ENCODE results near the gene MEGF8. TPM values are rescaled to one million over a fixed set of nuclear protein-coding genes. Genes with fewer than 3 reads are reported as not detected.
A peak's percentile ranks its signal among the peaks of the same experiment; 100 is the strongest.

The MEGF8 gene, protein sequence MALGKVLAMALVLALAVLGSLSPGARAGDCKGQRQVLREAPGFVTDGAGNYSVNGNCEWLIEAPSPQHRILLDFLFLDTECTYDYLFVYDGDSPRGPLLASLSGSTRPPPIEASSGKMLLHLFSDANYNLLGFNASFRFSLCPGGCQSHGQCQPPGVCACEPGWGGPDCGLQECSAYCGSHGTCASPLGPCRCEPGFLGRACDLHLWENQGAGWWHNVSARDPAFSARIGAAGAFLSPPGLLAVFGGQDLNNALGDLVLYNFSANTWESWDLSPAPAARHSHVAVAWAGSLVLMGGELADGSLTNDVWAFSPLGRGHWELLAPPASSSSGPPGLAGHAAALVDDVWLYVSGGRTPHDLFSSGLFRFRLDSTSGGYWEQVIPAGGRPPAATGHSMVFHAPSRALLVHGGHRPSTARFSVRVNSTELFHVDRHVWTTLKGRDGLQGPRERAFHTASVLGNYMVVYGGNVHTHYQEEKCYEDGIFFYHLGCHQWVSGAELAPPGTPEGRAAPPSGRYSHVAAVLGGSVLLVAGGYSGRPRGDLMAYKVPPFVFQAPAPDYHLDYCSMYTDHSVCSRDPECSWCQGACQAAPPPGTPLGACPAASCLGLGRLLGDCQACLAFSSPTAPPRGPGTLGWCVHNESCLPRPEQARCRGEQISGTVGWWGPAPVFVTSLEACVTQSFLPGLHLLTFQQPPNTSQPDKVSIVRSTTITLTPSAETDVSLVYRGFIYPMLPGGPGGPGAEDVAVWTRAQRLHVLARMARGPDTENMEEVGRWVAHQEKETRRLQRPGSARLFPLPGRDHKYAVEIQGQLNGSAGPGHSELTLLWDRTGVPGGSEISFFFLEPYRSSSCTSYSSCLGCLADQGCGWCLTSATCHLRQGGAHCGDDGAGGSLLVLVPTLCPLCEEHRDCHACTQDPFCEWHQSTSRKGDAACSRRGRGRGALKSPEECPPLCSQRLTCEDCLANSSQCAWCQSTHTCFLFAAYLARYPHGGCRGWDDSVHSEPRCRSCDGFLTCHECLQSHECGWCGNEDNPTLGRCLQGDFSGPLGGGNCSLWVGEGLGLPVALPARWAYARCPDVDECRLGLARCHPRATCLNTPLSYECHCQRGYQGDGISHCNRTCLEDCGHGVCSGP (N-terminal part only)
- total RNA-seq (2016; rRNA removed; fragmentation: Illumina TruSeq; extraction: Trizol) = 3.9 and 8.8 TPM in 2 replicates
- total RNA-seq (2016; cell fraction: cytosol; rRNA removed; fragmentation: Illumina TruSeq; extraction: Trizol; ENCODE audit: low read depth) = 0.79 and 1.2 TPM in 2 replicates
- total RNA-seq (2016; cell fraction: insoluble cytoplasmic fraction; rRNA removed; fragmentation: Illumina TruSeq; extraction: Trizol) = 3.1 and 9.6 TPM in 2 replicates
- 1.9 and 2.7 TPM in 2 replicates for total RNA-seq (2016; cell fraction: membrane; rRNA removed; fragmentation: Illumina TruSeq; extraction: Trizol)
- total RNA-seq (2016; cell fraction: nucleus; rRNA removed; fragmentation: Illumina TruSeq; extraction: Trizol) = 9.4 and 10.4 TPM in 2 replicates
- 4.0 and 6.2 TPM in 2 replicates for polyA plus RNA-seq (2011; rRNA removed)
- polyA plus RNA-seq (2011; cell fraction: cytosol; rRNA removed) = 4.4 and 7.8 TPM in 2 replicates
- polyA plus RNA-seq (2011; cell fraction: nucleus; rRNA removed) = 16.2 and 21.3 TPM in 2 replicates
- polyA plus RNA-seq (2012) = 10.2 and 12.4 TPM in 2 replicates
- 0.61 and 0.62 TPM in 2 replicates for polyA plus RNA-seq (2016; cell fraction: cytosol; fragmentation: Illumina TruSeq; extraction: Trizol; ENCODE audit: low read depth)
- 4.1 and 4.7 TPM in 2 replicates for polyA plus RNA-seq (2016; cell fraction: insoluble cytoplasmic fraction; fragmentation: Illumina TruSeq; extraction: Trizol; ENCODE audit: low read depth)
- polyA plus RNA-seq (2016; cell fraction: membrane; fragmentation: Illumina TruSeq; extraction: Trizol; ENCODE audit: low read depth) = 1.0 and 1.2 TPM in 2 replicates
- polyA plus RNA-seq (2016; cell fraction: nucleus; fragmentation: Illumina TruSeq; extraction: Trizol; ENCODE audit: insufficient read depth, low read depth) = 15.0 and 18.4 TPM in 2 replicates
- 0.96 and 23.0 TPM in 2 replicates for polyA minus RNA-seq (2011; rRNA and poly(A)+ RNA removed; ENCODE audit: low replicate concordance)
- polyA minus RNA-seq (2011; cell fraction: cytosol; rRNA and poly(A)+ RNA removed) = 11.7 and 11.8 TPM in 2 replicates
- polyA minus RNA-seq (2011; cell fraction: nucleus; rRNA and poly(A)+ RNA removed) = 11.7 and 11.8 TPM in 2 replicates
- percentile 50 among the genes with signal in this experiment for Bru-seq, nascent RNA
- BruChase-seq, experiment 1, labeled RNA remaining after a 6-hour chase = percentile 64 among the genes with signal in this experiment
- BruChase-seq, experiment 2, labeled RNA remaining after a 2-hour chase = percentile 57 among the genes with signal in this experiment
- long read RNA-seq, experiment 1, partial matches to known transcripts = 0 of 6 reads
- long read RNA-seq, experiment 1, other reads (novel, unspliced or antisense) = 6 of 6 reads
- long read RNA-seq, experiment 2, partial matches to known transcripts = 10 of 28 reads
- long read RNA-seq, experiment 2, other reads (novel, unspliced or antisense) = 16 of 28 reads

GRCh38 chr19:42325308-42325895, at the start of gene MEGF8:
TSS of gene MEGF8 (plus strand) at chr19:42325635. CDS start at chr19:42326244, 609 bp downstream.
- H3K79me2 ChIP-seq (ENCODE audit: insufficient read depth, low read length) = peaks cover 17% of the 10 kb centered on the region
- FAIRE-seq (peak; percentile 99), ATAC-seq (peak; percentile 95), DNase-seq (ENCODE audit: low spot score) (peak; percentile 97)
- H3K4me2 ChIP-seq (ENCODE audit: low read depth, low read length) = peak within 1 kb of the TSS; percentile 98
- H3K9ac ChIP-seq (ENCODE audit: insufficient read depth, low read depth, low read length) = peak within 1 kb of the TSS; percentile 81
- no peaks in the 10 kb centered on the region for H4K20me1 ChIP-seq (ENCODE audit: insufficient read depth, low read length)
- WGBS (ENCODE audit: low lambda C conversion rate) = 0% methylated on average over 3 of the region's 45 CpGs
- peak within 1 kb of the TSS; percentile 89 to 92 (median 92) for H3K4me3 ChIP-seq (replicated peaks in 1 of 3; ENCODE audit: insufficient read depth in 1 of 3, low read depth in 2 of 3, low read length in 3 of 3)
- H3K4me1 ChIP-seq (ENCODE audit: insufficient read depth, low read length) = peaks cover 24% of the 10 kb centered on the region
- peaks cover 0 to 6% of the 10 kb centered on the region in 2 experiments; a peak in 1 of 5 replicates for H3K27me3 ChIP-seq (ENCODE audit: control insufficient read depth in 1 of 2, insufficient read depth in 2 of 2, low read length in 2 of 2)
- ChIA-PET CTCF (ENCODE audit: low intra/inter-chr PET ratio, low total read pairs) (interaction anchor here (0.8 to 1.5 kb wide), 3 partner anchors 35 to 217 kb away, joined by 4 to 7 read pairs (median 4); no protein-coding TSS in a partner anchor), POLR2A (no interaction called here)
- intact Hi-C loops (cut with micrococcal nuclease; ENCODE audit: unreplicated experiment) = loop anchor here (1.0 to 2.0 kb wide), 2 partner anchors 8 to 23 kb away; partner anchors contain the start of genes PAFAH1B3 and PRR19
- in situ Hi-C loops (cut with HindIII; ENCODE audit: extremely low pct_ligation_motif_present, low pct_unique_long_range_greater_than_20kb) = no loop called here
- BruUV-seq (replicated peaks) = no TSS peak
- no peaks in the 10 kb centered on the region for H3K36me3 ChIP-seq (replicated peaks in 1 of 2; ENCODE audit: control insufficient read depth in 1 of 2, insufficient read depth in 2 of 2, low read length in 2 of 2)
- no peak within 1 kb of the TSS for H2AFZ ChIP-seq (ENCODE audit: low read length)
- peak within 1 kb of the TSS; percentile 63 for H3K27ac ChIP-seq (ENCODE audit: extremely low read length, insufficient read depth, low read length)
- no peaks in the 10 kb centered on the region for H3K9me3 ChIP-seq (ENCODE audit: low read length)
- TF ChIP-seq HOXD1 (CRISPR knock-in tag; IDR thresholded peaks at IDR 0.05) (peak; percentile 35; the same call in 1 of the 2 replicates), KLF15 (CRISPR knock-in tag; IDR thresholded peaks at IDR 0.05; ENCODE audit: borderline replicate concordance) (0 out of 2 replicates have a peak, but pooled peaks have one; percentile 29), NCOA1 (CRISPR knock-in tag; IDR thresholded peaks at IDR 0.05) (no peak), AGO2 (optimal IDR thresholded peaks at IDR 0.05; ENCODE audit: low read depth, low read length) (peak; percentile 53), PHF21A (CRISPR knock-in tag; IDR thresholded peaks at IDR 0.05) (peak; percentile 59; the same call in 1 of the 2 replicates), ERF (CRISPR knock-in tag; IDR thresholded peaks at IDR 0.05) (peak; percentile 46; the same call in 1 of the 2 replicates)
- TF ChIP-seq, protein P1, sequence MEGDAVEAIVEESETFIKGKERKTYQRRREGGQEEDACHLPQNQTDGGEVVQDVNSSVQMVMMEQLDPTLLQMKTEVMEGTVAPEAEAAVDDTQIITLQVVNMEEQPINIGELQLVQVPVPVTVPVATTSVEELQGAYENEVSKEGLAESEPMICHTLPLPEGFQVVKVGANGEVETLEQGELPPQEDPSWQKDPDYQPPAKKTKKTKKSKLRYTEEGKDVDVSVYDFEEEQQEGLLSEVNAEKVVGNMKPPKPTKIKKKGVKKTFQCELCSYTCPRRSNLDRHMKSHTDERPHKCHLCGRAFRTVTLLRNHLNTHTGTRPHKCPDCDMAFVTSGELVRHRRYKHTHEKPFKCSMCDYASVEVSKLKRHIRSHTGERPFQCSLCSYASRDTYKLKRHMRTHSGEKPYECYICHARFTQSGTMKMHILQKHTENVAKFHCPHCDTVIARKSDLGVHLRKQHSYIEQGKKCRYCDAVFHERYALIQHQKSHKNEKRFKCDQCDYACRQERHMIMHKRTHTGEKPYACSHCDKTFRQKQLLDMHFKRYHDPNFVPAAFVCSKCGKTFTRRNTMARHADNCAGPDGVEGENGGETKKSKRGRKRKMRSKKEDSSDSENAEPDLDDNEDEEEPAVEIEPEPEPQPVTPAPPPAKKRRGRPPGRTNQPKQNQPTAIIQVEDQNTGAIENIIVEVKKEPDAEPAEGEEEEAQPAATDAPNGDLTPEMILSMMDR (CRISPR knock-in tag; IDR thresholded peaks at IDR 0.05) = peak; percentile 94
